Adrenal gland (tissue), 5 donors: ENCODE data around the gene MARCHF7.

Source experiments
- CTCF ChIP-seq, 6 experiments: fragments of 450-650 bp in 4 of 6; fragments of 200-600 bp in 2 of 6; sonication (generic) in 1 of 6; IDR thresholded peaks; 1 replicate in 5 of 6; 2 replicates in 1 of 6; pipeline versions ENCODE4 v1.5.1 to v1.8.0; 2016 to 2021; ENCODE audit warnings: antibody characterized with exemption in 6 of 6, mild to moderate bottlenecking in 2 of 6, moderate library complexity in 1 of 6
- POLR2A ChIP-seq, 2 donors: fragments of 450-650 bp; IDR thresholded peaks; one replicate each; pipeline ENCODE4 v1.6.1; 2017; ENCODE audit warnings: antibody characterized with exemption in 2 of 2, mild to moderate bottlenecking in 2 of 2, moderate library complexity in 1 of 2
- donor health status: DM: no; HTN: no; CAD: no.

- TF ChIP-seq CTCF (IDR thresholded peaks at IDR 0.05) (no peak), POLR2A (IDR thresholded peaks at IDR 0.05) (no peak)
These were observed 38.6 kb downstream of the MARCHF7 start for GRCh38 chr2:159750873-159751272.
